T follicular helper cell (primary cell): ENCODE measurements around the gene ILKAP.
"Not testable (repeated sequence)": the region's sequence is repeated elsewhere in the genome, so short reads cannot be mapped to it uniquely, and the experiment has no call there.

ENCODE experiments used
- DNase-seq: peaks from one replicate; pipeline ENCODE4 v3.0.0-alpha.2; 2020; ENCODE audit warnings: low read depth

Gene ILKAP

GRCh38 chr2:238202326-238203093, 985 bp downstream of the ILKAP start:
- DNase-seq = no peak

- DNase-seq = no peak
Measured at GRCh38 chr2:238190445-238190844, 13.1 kb downstream of the ILKAP start.

DNA sequence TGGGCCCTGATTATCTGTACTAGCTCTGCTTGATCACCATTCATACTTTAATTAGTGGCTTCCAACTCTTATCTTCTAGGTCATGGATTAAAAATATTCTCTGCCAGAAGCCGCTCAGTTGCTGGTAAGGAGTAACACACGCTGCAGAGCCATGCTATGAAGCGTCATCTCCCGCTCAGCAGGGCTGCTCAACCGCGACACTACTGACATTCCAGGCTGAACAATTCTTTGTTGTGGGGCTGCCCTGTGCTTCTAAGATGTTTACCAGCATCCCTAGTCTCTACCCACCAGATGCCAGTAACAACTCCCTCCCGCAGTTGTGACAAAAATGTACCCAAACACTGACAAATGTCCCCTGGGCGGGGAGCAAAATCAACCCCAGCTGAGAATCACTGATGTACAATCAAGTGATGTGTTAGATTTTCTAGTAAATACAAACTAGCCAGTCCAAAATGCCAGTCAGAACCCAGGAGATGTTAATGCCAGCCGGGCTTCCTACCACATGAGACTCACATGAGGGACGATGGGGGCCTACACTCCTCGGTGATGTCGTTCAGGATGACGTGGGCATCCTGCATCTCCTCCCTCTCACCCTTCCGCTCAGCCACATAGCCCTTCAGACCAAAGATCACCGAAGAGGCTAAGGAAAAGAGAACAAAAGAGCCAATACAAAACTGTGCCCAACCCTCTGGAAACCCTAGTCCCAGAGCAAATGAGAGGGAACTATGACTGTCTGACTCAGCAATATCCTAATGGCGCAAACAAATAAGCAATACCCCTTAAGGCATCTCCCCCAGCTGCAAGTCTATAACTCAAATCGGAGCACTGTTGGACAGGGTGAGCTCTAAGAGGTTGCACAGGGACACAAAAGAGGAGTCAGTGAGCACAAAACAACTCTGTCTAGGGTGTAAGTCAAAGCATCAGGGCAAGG, 15.6 kb downstream of the ILKAP start:
- DNase-seq = no peak

DNA sequence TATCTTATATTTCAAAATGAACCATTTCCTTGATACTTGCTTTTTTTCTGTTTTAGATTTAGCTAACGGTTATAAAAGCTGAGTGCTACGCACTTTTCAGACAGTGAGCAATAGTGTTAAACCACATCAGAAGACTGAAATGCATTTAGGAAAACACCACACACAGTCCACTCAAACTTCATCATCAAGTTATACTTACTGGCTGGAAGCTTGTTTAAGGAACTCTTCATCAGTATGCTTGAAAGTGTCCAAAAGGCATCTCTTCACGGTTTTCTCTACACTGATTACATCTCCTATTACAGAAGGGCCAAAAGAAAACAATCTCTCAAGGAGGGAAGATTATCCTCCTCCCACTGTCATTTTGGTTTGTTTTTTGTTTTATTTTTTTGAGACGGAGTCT, 19.7 kb downstream of the ILKAP start:
- DNase-seq = no peak

- no peak for DNase-seq
Measured at GRCh38 chr2:238182362-238182761, 21.1 kb downstream of the ILKAP start.

DNA sequence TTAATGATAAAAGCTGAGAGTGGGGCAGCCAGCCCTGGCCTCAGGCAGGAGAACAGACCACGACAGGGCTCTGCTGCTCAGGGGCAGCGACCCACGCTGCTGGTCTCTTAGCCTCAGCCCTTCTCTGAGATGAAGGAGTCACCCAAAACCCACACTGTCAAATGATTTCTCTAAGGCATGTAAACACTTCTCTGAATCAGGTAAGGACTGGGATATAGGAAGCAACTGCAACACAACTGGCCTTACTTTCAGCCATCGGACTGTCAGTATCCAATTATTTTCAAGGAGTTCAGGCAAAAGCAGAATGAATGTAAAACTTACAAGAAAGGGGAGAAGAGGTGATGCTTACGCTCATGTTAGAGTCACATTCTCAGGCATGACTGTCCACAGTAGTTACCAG, 22.9 kb downstream of the ILKAP start:
- DNase-seq = no peak

- no peak for DNase-seq
Measured at GRCh38 chr2:238176613-238177012, 26.9 kb downstream of the ILKAP start.

DNA sequence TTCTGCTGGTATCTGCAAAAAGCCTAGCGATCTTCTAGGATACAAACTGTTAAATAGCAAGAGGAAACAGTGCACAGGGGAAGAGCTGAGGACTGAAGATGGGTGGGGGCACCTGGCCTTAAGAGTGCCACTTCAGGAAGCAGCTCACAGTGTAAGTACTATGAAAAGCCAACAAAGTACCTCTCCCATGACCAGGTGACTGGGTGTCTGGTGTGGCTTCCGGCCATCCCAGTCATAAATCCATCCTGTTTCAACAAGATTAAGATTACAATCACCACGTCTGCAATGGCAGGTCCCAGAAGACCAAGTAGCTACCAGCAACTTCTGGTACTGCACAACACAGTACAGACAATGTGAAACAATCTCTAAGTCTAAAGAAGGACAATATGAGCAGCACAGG, 28.8 kb downstream of the ILKAP start:
- no peak for DNase-seq

- no peak for DNase-seq
Measured at GRCh38 chr2:238174291-238174690, 29.2 kb downstream of the ILKAP start.

GRCh38 chr2:238173692-238174091, 29.8 kb downstream of the ILKAP start:
- DNase-seq = no peak

GRCh38 chr2:238172439-238172838, 31.1 kb downstream of the ILKAP start:
- DNase-seq = no peak

DNA sequence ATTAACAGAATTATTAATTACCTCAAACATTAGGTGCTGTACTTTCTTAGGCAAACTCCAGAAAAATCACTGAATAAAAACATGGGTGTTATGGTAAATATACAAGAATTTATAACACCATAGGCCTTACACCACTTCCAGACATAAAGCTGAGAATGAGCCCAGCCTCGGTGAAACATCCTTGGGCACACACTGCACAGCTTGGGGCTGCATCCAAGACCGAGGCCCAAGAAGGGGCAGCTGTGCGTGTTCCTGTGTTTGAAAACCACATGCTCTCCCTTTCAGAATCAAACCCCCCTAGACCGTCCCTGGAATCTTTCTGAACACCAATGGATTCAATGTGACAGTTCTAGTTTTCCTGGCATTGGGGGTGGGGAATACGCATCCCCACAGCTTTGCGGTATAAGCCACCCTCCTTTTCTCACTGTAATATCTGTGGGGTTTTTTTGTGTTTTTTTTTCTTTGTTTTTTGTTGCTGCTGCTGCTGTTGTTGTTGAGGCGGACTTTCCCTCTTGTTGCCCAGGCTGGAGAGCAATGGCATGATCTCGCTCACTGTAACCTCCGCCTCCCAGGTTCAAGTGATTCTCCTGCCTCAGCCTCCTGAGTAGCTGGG, 31.8 kb downstream of the ILKAP start:
- DNase-seq = no peak

GRCh38 chr2:238171072-238171431, 32.4 kb downstream of the ILKAP start:
- not testable (repeated sequence) for DNase-seq

GRCh38 chr2:238170386-238171071, 33.0 kb downstream of the ILKAP start:
- DNase-seq = no peak

DNA sequence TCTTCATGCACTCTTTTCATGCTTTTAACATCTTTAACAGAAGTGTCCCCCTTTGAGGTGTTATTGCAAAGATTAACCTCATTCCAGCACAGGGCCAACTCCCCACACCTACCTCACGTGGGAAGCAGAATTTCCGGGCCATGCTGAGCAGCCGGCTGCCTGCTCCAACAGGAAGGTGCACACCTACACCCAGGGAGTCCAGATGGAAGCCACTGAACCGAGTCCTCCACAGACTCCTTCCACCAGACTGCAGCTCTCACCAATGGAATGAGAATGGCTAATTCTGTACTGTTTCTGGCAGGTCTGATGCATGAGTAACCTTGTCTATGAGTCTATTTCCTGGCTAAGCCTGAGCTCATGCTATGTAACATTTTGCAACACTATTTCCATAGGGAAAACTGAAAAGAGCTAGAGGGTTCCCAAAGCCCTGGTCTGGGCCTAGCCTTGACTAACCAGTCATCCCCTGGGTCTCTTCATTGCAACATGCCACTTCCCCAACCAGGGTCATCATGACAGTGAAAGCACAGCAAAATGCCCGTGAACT, 33.7 kb downstream of the ILKAP start:
- no peak for DNase-seq

- no peak for DNase-seq
Measured at GRCh38 chr2:238169048-238169707, 34.3 kb downstream of the ILKAP start.

DNA sequence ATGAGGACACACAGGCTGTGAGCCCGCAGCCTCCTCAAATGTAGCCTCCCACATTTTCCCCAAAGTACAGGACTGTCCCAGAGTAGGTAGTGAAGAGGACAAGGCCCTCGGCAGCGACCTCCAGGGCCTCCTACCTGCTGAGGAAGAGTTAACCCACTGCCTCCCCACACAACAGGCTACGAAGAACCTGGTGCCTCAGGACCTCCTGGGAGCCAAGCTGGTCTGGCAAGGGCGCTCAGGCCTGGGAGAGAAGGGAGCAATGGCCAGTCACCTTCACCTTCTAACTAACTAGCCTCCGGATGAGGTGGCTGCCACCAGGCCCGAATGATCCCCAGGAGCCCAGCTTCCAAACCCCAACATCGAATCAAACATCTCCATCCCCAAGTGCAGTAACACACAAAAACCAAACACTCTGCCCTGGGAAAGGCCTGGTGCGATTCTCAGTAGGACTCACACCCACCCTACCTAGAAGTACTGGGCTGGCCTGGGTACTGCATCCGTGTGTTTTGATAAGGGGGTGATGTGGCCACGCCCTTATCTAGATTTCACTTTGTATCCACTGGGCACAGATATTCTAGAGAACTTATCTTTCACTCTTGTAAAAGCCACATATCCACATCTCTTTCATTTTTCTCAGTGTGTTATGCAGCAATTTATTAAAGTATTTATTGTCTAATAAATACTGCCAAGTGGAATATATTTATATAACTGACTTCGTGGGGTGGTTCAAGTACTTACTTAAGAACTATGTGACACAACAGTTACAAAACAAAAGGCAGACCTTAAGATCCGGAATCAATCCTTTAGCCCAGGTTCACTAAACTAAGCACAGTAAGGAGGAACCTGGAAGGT, 35.1 kb downstream of the ILKAP start:
- DNase-seq = no peak

DNA sequence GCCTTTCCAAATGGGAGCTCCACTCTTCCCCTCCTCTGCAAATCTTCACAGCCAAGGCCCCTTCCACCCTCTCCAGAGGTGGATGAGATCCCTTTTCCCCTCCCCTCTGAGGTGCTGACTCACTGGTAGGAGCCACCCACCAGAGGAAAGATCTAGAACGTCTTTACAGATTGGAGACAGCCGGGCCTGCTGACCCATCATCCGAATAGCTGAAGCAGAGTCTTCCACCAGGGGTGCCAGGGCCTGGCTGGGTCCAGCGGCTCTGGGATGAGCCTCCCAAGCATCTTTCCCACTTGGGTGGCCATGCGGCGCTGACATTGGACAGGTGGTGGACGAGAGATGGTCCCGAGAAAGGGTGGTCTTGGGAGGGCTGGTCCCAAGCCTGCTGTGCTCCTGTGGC, 35.7 kb downstream of the ILKAP start:
- DNase-seq = no peak

DNA sequence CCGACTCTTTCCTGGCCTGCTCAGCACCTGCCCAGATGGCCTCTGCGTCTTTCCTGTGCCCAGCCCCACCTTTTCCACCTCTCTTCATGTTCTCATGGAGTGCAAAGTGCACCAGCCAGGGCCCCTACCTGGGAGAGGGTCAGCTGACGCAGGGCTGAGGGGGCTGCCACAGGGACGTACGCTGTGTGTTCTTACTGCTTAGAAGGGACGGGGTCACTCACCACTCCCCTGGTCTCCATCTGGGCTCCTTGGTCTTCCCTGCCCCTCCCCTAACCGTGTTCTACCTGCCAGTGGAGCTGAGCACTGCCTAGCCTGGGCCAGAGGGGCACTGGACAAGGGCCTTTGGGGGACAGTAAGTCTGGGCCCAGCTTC, 36.2 kb downstream of the ILKAP start:
- no peak for DNase-seq
